HepG2 (cell line): ENCODE results near the gene CAND2. TPM values are rescaled to one million over a fixed set of nuclear protein-coding genes. Genes with fewer than 3 reads are reported as not detected.

Experiments
- AKNA ChIP-seq: sonication (generic); formaldehyde crosslinking; IDR thresholded peaks from 2 replicates; pipeline ENCODE4 v1.4.0; 2020; ENCODE audit warnings: missing genetic modification reagents, borderline replicate concordance
- ARNTL ChIP-seq: sonication (generic); formaldehyde crosslinking; IDR thresholded peaks from 2 replicates; pipeline ENCODE4 v1.4.0; 2020; ENCODE audit warnings: mild to moderate bottlenecking, missing genetic modification reagents
- ATF1 ChIP-seq: IDR thresholded peaks from 2 replicates; pipeline ENCODE4 v1.6.1; 2016; ENCODE audit warnings: mild to moderate bottlenecking, control low read depth
- ISX ChIP-seq: sonication (generic); formaldehyde crosslinking; conservative IDR thresholded peaks from 2 replicates; pipeline ENCODE4 v1.5.0; 2020; ENCODE audit warnings: missing genetic modification reagents
- KLF6 ChIP-seq: IDR thresholded peaks from 2 replicates; pipeline ENCODE4 v1.8.0; 2016; ENCODE audit warnings: missing biosample characterization, missing genetic modification reagents
- KMT2A ChIP-seq: sonication (generic); formaldehyde crosslinking; IDR thresholded peaks from 2 replicates; pipeline ENCODE4 v1.4.0; 2020; ENCODE audit warnings: missing genetic modification reagents
- PATZ1 ChIP-seq: sonication (generic); formaldehyde crosslinking; IDR thresholded peaks from 2 replicates; pipeline ENCODE4 v1.4.0; 2020; ENCODE audit warnings: missing genetic modification reagents
- PHF8 ChIP-seq: sonication (generic); formaldehyde crosslinking; IDR thresholded peaks from 2 replicates; pipeline ENCODE4 v1.5.0; 2020; ENCODE audit warnings: missing genetic modification reagents
- POLR2AphosphoS2 ChIP-seq: IDR thresholded peaks from 2 replicates; pipeline ENCODE4 v1.6.1; 2011; ENCODE audit warnings: low read depth, low read length, improper control_type of control experiment
- RNF2 ChIP-seq: fragments of 450-650 bp; conservative IDR thresholded peaks from 2 replicates; pipeline ENCODE4 v1.6.1; 2016; ENCODE audit warnings: low read depth
- SNAPC2 ChIP-seq: sonication (generic); formaldehyde crosslinking; IDR thresholded peaks from 2 replicates; pipeline ENCODE4 v1.8.1; 2022; ENCODE audit warnings: mild to moderate bottlenecking, missing genetic modification reagents
- SRY ChIP-seq: sonication (generic); formaldehyde crosslinking; IDR thresholded peaks from 2 replicates; pipeline ENCODE4 v1.8.0; 2022; ENCODE audit warnings: mild to moderate bottlenecking, missing genetic modification reagents
- YY1 ChIP-seq: IDR thresholded peaks from 2 replicates; pipeline ENCODE4 v1.6.1; 2011; ENCODE audit warnings: low read length, low read depth, moderate library complexity, mild to moderate bottlenecking; ENCODE audit not compliant: insufficient read depth, insufficient replicate concordance
- ZBTB49 ChIP-seq: sonication (generic); formaldehyde crosslinking; IDR thresholded peaks from 2 replicates; pipeline ENCODE4 v1.4.0; 2020; ENCODE audit warnings: missing genetic modification reagents, borderline replicate concordance
- ZMAT3 ChIP-seq: sonication (generic); formaldehyde crosslinking; conservative IDR thresholded peaks from 2 replicates; pipeline ENCODE4 v1.7.0; 2021; ENCODE audit warnings: missing genetic modification reagents
- ZNF331 ChIP-seq: sonication (generic); formaldehyde crosslinking; IDR thresholded peaks from 2 replicates; pipeline ENCODE4 v1.4.0; 2020; ENCODE audit warnings: missing genetic modification reagents
- ZNF354B ChIP-seq: sonication (generic); formaldehyde crosslinking; IDR thresholded peaks from 2 replicates; pipeline ENCODE4 v1.8.0; 2022; ENCODE audit warnings: mild to moderate bottlenecking, missing genetic modification reagents
- ZNF670 ChIP-seq: sonication (generic); formaldehyde crosslinking; IDR thresholded peaks from 2 replicates; pipeline ENCODE4 v1.8.0; 2022; ENCODE audit warnings: mild to moderate bottlenecking, missing genetic modification reagents, borderline replicate concordance
- polyA plus RNA-seq, 8 experiments: library from polyadenylated mRNA; depleted of rRNA in 3 of 8; stranded (reverse) in 7 of 8; unstranded in 1 of 8; fragments of >200 nt; fragmentation: Illumina TruSeq in 4 of 8; extraction: Trizol in 4 of 8; gene quantifications; 2 replicates each; pipeline versions ENCODE4 v1.2.1 to v1.2.3, GENCODE V29; 2011 to 2016; ENCODE audit warnings: low read depth in 4 of 8, missing spikeins in 1 of 8, mixed read lengths in 1 of 8; ENCODE audit not compliant: insufficient read depth in 1 of 8
- total RNA-seq, 5 experiments: library from RNA; depleted of rRNA; stranded (reverse); fragments of >200 nt; fragmentation: Illumina TruSeq; extraction: Trizol; gene quantifications; 2 replicates each; pipeline ENCODE4 v1.2.3, GENCODE V29; 2016; ENCODE audit warnings: low read depth in 1 of 5
- TF ChIP-seq, protein P1 (sequence below): sonication (generic); formaldehyde crosslinking; IDR thresholded peaks from 2 replicates; pipeline ENCODE4 v1.8.0; 2022; ENCODE audit warnings: mild to moderate bottlenecking, missing genetic modification reagents; ENCODE audit not compliant: insufficient replicate concordance

The CAND2 gene
- total and polyA plus RNA-seq, 2 of the 13 experiments (the other 11 are each of a cell fraction or from before 2014, with no cell fraction given) = 0.01 TPM; not detected in 1

DNA sequence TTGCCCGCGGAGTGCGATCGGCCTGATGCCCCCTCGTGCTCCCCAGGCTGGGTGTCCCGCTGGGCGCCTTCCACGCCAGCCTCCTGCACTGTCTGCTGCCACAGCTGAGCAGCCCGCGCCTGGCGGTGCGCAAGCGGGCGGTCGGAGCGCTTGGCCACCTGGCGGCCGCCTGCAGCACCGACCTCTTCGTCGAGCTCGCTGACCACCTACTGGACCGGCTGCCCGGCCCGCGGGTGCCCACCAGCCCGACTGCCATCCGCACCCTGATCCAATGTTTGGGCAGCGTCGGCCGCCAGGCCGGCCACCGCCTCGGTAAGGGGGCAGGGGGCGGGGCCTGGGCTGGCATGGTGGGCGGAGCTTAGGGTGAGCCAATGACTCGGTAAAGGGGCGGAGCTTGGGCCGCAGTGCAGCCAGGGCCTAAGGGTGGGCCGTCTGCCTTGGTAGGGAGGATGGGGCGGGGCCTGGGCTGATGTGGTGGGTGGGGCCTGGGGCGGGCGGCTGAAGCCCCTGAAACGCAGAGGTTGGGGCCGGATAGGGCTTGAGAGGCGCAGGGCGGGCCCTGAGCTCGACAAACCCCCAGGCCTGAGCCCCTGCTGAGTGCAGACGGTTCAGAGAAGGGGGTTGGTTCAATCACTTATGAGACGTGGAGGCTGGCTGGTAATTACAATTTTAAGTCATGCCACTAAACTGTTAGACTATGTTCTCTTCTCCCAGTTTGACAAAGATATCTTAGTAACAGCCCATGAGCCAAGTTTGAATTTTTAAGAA lies 13.7 kb downstream of the CAND2 start (continued):
- TF ChIP-seq YY1 = peak; percentile 51
- TF ChIP-seq ZMAT3 (CRISPR knock-in tag) = 0 out of 2 replicates have a peak, but pooled peaks have one; percentile 36
- TF ChIP-seq SNAPC2 (CRISPR knock-in tag) = 0 out of 2 replicates have a peak, but pooled peaks have one; percentile 64
- TF ChIP-seq RNF2 = peak; percentile 79
- TF ChIP-seq ISX (CRISPR knock-in tag) = no peak
- TF ChIP-seq ZNF670 (CRISPR knock-in tag) = no peak
- TF ChIP-seq ARNTL (CRISPR knock-in tag) = no peak
- peak; percentile 75 for TF ChIP-seq PHF8 (CRISPR knock-in tag)
- TF ChIP-seq AKNA (CRISPR knock-in tag) = no peak
- 0 out of 2 replicates have a peak, but pooled peaks have one; percentile 57 for TF ChIP-seq SRY
- 0 out of 2 replicates have a peak, but pooled peaks have one; percentile 38 for TF ChIP-seq KMT2A (CRISPR knock-in tag)
- no peak for TF ChIP-seq ZBTB49 (CRISPR knock-in tag)
- peak; percentile 67; the same call in 1 of the 2 replicates for TF ChIP-seq ZNF354B (CRISPR knock-in tag)
- TF ChIP-seq ZNF331 = peak; percentile 29; the same call in 1 of the 2 replicates
- TF ChIP-seq, protein P1, sequence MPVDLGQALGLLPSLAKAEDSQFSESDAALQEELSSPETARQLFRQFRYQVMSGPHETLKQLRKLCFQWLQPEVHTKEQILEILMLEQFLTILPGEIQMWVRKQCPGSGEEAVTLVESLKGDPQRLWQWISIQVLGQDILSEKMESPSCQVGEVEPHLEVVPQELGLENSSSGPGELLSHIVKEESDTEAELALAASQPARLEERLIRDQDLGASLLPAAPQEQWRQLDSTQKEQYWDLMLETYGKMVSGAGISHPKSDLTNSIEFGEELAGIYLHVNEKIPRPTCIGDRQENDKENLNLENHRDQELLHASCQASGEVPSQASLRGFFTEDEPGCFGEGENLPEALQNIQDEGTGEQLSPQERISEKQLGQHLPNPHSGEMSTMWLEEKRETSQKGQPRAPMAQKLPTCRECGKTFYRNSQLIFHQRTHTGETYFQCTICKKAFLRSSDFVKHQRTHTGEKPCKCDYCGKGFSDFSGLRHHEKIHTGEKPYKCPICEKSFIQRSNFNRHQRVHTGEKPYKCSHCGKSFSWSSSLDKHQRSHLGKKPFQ = no peak
- no peak for TF ChIP-seq POLR2AphosphoS2
- TF ChIP-seq KLF6 (CRISPR knock-in tag) = peak; percentile 18; the same call in 1 of the 2 replicates
- no peak for TF ChIP-seq ATF1 (CRISPR knock-in tag)
- no peak for TF ChIP-seq PATZ1 (CRISPR knock-in tag)
